DOHH2 (cell line): Measurements from ENCODE around the gene FOXK1.

Experiments
- EZH2phosphoT487 ChIP-seq: fragments of 200-600 bp; sonication (generic); IDR thresholded peaks from 2 replicates; pipeline ENCODE4 v1.6.1; 2017; ENCODE audit warnings: borderline replicate concordance, mild to moderate bottlenecking, antibody characterized with exemption, low read length, moderate library complexity, mixed read lengths
- TF ChIP-seq, protein P1 (sequence below): fragments of 200-600 bp; sonication (generic); IDR thresholded peaks from one replicate; pipeline ENCODE4 v1.5.1; 2014; ENCODE audit warnings: antibody characterized with exemption, mild to moderate bottlenecking, low read depth, low read length; ENCODE audit not compliant: poor library complexity, severe bottlenecking

DNA sequence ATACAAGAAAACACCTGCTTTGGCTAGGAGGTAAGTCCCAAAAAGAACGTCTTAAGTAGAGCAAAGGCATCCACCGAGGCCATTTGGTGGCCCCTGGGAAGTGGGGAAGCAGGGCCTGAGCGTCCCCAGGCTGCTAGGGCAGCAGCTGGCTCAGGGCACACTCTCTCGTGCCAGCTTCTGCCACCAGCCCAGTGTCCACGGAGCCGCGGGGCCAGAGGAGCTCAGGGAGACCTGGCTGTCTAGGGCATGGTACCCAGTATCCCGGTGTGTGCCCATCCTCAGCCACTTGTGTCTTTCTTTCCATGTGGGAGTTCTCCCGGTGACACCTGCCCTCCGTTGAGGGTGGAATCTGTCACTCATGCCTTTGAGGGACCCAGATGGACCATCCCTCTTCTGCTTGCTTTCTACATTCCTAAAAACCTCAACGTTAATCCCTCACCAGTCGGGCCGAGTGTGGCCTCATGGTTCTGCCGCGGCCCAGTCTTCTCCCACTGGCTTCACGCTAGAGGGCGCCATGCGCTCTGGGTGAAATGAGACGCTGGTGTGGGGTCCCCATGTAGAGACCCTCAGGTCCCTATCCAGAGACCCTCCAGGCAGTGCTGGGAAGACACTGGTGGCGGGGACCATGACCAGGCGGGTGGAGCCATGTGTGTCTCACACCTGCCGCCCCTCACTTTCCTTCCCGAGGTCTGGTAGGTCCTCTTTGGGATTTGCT lies 83.8 kb downstream of the FOXK1 start:
- TF ChIP-seq, protein P1, sequence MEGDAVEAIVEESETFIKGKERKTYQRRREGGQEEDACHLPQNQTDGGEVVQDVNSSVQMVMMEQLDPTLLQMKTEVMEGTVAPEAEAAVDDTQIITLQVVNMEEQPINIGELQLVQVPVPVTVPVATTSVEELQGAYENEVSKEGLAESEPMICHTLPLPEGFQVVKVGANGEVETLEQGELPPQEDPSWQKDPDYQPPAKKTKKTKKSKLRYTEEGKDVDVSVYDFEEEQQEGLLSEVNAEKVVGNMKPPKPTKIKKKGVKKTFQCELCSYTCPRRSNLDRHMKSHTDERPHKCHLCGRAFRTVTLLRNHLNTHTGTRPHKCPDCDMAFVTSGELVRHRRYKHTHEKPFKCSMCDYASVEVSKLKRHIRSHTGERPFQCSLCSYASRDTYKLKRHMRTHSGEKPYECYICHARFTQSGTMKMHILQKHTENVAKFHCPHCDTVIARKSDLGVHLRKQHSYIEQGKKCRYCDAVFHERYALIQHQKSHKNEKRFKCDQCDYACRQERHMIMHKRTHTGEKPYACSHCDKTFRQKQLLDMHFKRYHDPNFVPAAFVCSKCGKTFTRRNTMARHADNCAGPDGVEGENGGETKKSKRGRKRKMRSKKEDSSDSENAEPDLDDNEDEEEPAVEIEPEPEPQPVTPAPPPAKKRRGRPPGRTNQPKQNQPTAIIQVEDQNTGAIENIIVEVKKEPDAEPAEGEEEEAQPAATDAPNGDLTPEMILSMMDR, result peak; percentile 46
- no peak for TF ChIP-seq EZH2phosphoT487
